WTC11 (cell line): ENCODE results near the gene FOXD3. TPM values are rescaled to one million over a fixed set of nuclear protein-coding genes. Genes with fewer than 3 reads are reported as not detected.

Source experiments
- ATAC-seq: fragments of 200-7000 bp; cut with Tn5 transposase; 2 replicates; pipeline ENCODE4 v1.10.0; 2021; ENCODE audit warnings: mild to moderate bottlenecking, moderate library complexity
- CTCF ChIA-PET: fragments of 300-600 bp; sonication (Branson Sonifier 250); formaldehyde crosslinking; loops from one replicate; lab custom pipeline; 2021; ENCODE audit warnings: antibody characterized with exemption; lab: Charles Lee
- POLR2A ChIA-PET: fragments of 350-600 bp; sonication (Branson Sonifier 250); formaldehyde crosslinking; loops from one replicate; lab custom pipeline; 2021; ENCODE audit warnings: antibody characterized with exemption; lab: Charles Lee
- DNase-seq: peaks from one replicate; pipeline ENCODE4 v3.0.0; 2021; ENCODE audit warnings: low spot score
- H3K27ac Mint-ChIP-seq: 2 replicates; pipeline ENCODE4 v1.8.0; 2021; ENCODE audit warnings: mixed read lengths
- H3K27me3 Mint-ChIP-seq: 2 replicates; pipeline ENCODE4 v1.8.0; 2021; ENCODE audit warnings: low read depth, mild to moderate bottlenecking, moderate library complexity, mixed read lengths
- H3K36me3 Mint-ChIP-seq: 2 replicates; pipeline ENCODE4 v1.8.0; 2021; ENCODE audit warnings: mixed read lengths
- H3K4me1 Mint-ChIP-seq: 2 replicates; pipeline ENCODE4 v1.8.0; 2022; ENCODE audit warnings: mixed read lengths
- H3K4me3 Mint-ChIP-seq: 2 replicates; pipeline ENCODE4 v1.8.0; 2021; ENCODE audit warnings: mild to moderate bottlenecking, moderate library complexity, mixed read lengths
- H3K9me3 Mint-ChIP-seq: 2 replicates; pipeline ENCODE4 v1.8.0; 2021; ENCODE audit warnings: mixed read lengths
- CREM ChIP-seq: sonication (generic); formaldehyde crosslinking; IDR thresholded peaks from 2 replicates; pipeline ENCODE4 v1.8.1; 2022; ENCODE audit warnings: mild to moderate bottlenecking, missing genetic modification reagents, moderate library complexity
- E2F1 ChIP-seq: sonication (generic); formaldehyde crosslinking; IDR thresholded peaks from 2 replicates; pipeline ENCODE4 v1.8.0; 2022; ENCODE audit warnings: mild to moderate bottlenecking, missing genetic modification reagents
- EMX1 ChIP-seq: fragments of 250-450 bp; sonication (Bioruptor Pico); IDR thresholded peaks from 2 replicates; pipeline ENCODE4 v1.8.0; 2021; ENCODE audit warnings: mild to moderate bottlenecking
- FOXP4 ChIP-seq: sonication (generic); formaldehyde crosslinking; IDR thresholded peaks from 2 replicates; pipeline ENCODE4 v1.8.0; 2022; ENCODE audit warnings: mild to moderate bottlenecking, missing genetic modification reagents
- HMGA2 ChIP-seq: fragments of 250-450 bp; sonication (Bioruptor Pico); IDR thresholded peaks from 2 replicates; pipeline ENCODE4 v1.4.0; 2021; ENCODE audit warnings: mild to moderate bottlenecking, moderate library complexity
- NFYB ChIP-seq: sonication (generic); formaldehyde crosslinking; conservative IDR thresholded peaks from 2 replicates; pipeline ENCODE4 v1.8.0; 2022; ENCODE audit warnings: low read depth, missing genetic modification reagents
- NR3C1 ChIP-seq: sonication (generic); formaldehyde crosslinking; conservative IDR thresholded peaks from 2 replicates; pipeline ENCODE4 v1.8.1; 2023; ENCODE audit warnings: low read depth, mild to moderate bottlenecking, missing genetic modification reagents
- RORB ChIP-seq: fragments of 250-450 bp; sonication (Bioruptor Pico); IDR thresholded peaks from 2 replicates; pipeline ENCODE4 v1.9.0; 2021; ENCODE audit warnings: mild to moderate bottlenecking
- STAT6 ChIP-seq: sonication (generic); formaldehyde crosslinking; conservative IDR thresholded peaks from 2 replicates; pipeline ENCODE4 v1.8.1; 2023; ENCODE audit warnings: mild to moderate bottlenecking, low read depth, missing genetic modification reagents, moderate library complexity
- TCF7 ChIP-seq: sonication (generic); formaldehyde crosslinking; IDR thresholded peaks from 2 replicates; pipeline ENCODE4 v1.8.0; 2022; ENCODE audit warnings: mild to moderate bottlenecking, low read depth, missing genetic modification reagents, moderate library complexity
- TEAD4 ChIP-seq: sonication (generic); formaldehyde crosslinking; IDR thresholded peaks from 2 replicates; pipeline ENCODE4 v1.8.0; 2022; ENCODE audit warnings: mild to moderate bottlenecking, missing genetic modification reagents
- USF2 ChIP-seq: sonication (generic); formaldehyde crosslinking; IDR thresholded peaks from 2 replicates; pipeline ENCODE4 v1.8.1; 2023; ENCODE audit warnings: mild to moderate bottlenecking, missing genetic modification reagents, moderate library complexity
- ZNF138 ChIP-seq: sonication (generic); formaldehyde crosslinking; conservative IDR thresholded peaks from 2 replicates; pipeline ENCODE4 v1.8.1; 2022; ENCODE audit warnings: mild to moderate bottlenecking, moderate library complexity, missing genetic modification reagents
- ZNF423 ChIP-seq: fragments of 250-450 bp; sonication (Bioruptor Pico); IDR thresholded peaks from 2 replicates; pipeline ENCODE4 v2.1.2; 2022; ENCODE audit warnings: mild to moderate bottlenecking, moderate library complexity
- total RNA-seq: library from RNA; stranded (reverse); gene quantifications from 3 replicates; pipeline ENCODE4 v1.2.3, GENCODE V29; 2021
- TF ChIP-seq, protein P1 (sequence below): sonication (generic); formaldehyde crosslinking; IDR thresholded peaks from 2 replicates; pipeline ENCODE4 v1.8.0; 2023; ENCODE audit warnings: mild to moderate bottlenecking, missing genetic modification reagents
- TF ChIP-seq, protein P2 (sequence below): fragments of 250-450 bp; sonication (Bioruptor Pico); IDR thresholded peaks from 2 replicates; pipeline ENCODE4 v1.8.0; 2021; ENCODE audit warnings: mild to moderate bottlenecking
- TF ChIP-seq, protein P3 (sequence below): sonication (generic); formaldehyde crosslinking; IDR thresholded peaks from 2 replicates; pipeline ENCODE4 v1.8.1; 2023; ENCODE audit warnings: mild to moderate bottlenecking, missing genetic modification reagents, moderate library complexity
- TF ChIP-seq, protein P4 (sequence below): sonication (generic); formaldehyde crosslinking; IDR thresholded peaks from 2 replicates; pipeline ENCODE4 v1.8.1; 2023; ENCODE audit warnings: mild to moderate bottlenecking, moderate library complexity, missing genetic modification reagents
- TF ChIP-seq, protein P5 (sequence below): sonication (generic); formaldehyde crosslinking; conservative IDR thresholded peaks from 2 replicates; pipeline ENCODE4 v1.8.1; 2022; ENCODE audit warnings: mild to moderate bottlenecking, missing genetic modification reagents
- TF ChIP-seq, protein P6 (sequence below): fragments of 250-450 bp; sonication (Bioruptor Pico); IDR thresholded peaks from 2 replicates; pipeline ENCODE4 v1.9.0; 2021; ENCODE audit warnings: mild to moderate bottlenecking

The FOXD3 gene
- total RNA-seq, 1 experiment from 2014 or later, result 27.5 TPM

- ChIA-PET CTCF (interaction anchor here (0.6 kb wide), 2 partner anchors 41 to 121 kb away, joined by 3 read pairs; no protein-coding TSS in a partner anchor), POLR2A (interaction anchor here (0.6 kb wide), 1 partner anchor 13 kb away, joined by 5 read pairs; no protein-coding TSS in a partner anchor)
- TF ChIP-seq TEAD4 (CRISPR knock-in tag) (no peak), STAT6 (CRISPR knock-in tag) (no peak), HMGA2 (CRISPR knock-in tag) (no peak), RORB (CRISPR knock-in tag) (no peak), USF2 (CRISPR knock-in tag) (no peak), FOXP4 (CRISPR knock-in tag) (no peak), NR3C1 (no peak), NFYB (CRISPR knock-in tag) (no peak), ZNF138 (CRISPR knock-in tag) (no peak), EMX1 (no peak), E2F1 (CRISPR knock-in tag) (no peak), TCF7 (CRISPR knock-in tag) (no peak), CREM (CRISPR knock-in tag) (no peak), ZNF423 (no peak)
- TF ChIP-seq, protein P1, sequence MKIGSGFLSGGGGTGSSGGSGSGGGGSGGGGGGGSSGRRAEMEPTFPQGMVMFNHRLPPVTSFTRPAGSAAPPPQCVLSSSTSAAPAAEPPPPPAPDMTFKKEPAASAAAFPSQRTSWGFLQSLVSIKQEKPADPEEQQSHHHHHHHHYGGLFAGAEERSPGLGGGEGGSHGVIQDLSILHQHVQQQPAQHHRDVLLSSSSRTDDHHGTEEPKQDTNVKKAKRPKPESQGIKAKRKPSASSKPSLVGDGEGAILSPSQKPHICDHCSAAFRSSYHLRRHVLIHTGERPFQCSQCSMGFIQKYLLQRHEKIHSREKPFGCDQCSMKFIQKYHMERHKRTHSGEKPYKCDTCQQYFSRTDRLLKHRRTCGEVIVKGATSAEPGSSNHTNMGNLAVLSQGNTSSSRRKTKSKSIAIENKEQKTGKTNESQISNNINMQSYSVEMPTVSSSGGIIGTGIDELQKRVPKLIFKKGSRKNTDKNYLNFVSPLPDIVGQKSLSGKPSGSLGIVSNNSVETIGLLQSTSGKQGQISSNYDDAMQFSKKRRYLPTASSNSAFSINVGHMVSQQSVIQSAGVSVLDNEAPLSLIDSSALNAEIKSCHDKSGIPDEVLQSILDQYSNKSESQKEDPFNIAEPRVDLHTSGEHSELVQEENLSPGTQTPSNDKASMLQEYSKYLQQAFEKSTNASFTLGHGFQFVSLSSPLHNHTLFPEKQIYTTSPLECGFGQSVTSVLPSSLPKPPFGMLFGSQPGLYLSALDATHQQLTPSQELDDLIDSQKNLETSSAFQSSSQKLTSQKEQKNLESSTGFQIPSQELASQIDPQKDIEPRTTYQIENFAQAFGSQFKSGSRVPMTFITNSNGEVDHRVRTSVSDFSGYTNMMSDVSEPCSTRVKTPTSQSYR, result no peak
- TF ChIP-seq, protein P2, sequence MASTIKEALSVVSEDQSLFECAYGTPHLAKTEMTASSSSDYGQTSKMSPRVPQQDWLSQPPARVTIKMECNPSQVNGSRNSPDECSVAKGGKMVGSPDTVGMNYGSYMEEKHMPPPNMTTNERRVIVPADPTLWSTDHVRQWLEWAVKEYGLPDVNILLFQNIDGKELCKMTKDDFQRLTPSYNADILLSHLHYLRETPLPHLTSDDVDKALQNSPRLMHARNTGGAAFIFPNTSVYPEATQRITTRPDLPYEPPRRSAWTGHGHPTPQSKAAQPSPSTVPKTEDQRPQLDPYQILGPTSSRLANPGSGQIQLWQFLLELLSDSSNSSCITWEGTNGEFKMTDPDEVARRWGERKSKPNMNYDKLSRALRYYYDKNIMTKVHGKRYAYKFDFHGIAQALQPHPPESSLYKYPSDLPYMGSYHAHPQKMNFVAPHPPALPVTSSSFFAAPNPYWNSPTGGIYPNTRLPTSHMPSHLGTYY (CRISPR knock-in tag), result no peak
- TF ChIP-seq, protein P3, sequence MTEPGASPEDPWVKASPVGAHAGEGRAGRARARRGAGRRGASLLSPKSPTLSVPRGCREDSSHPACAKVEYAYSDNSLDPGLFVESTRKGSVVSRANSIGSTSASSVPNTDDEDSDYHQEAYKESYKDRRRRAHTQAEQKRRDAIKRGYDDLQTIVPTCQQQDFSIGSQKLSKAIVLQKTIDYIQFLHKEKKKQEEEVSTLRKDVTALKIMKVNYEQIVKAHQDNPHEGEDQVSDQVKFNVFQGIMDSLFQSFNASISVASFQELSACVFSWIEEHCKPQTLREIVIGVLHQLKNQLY, result no peak
- TF ChIP-seq, protein P4, sequence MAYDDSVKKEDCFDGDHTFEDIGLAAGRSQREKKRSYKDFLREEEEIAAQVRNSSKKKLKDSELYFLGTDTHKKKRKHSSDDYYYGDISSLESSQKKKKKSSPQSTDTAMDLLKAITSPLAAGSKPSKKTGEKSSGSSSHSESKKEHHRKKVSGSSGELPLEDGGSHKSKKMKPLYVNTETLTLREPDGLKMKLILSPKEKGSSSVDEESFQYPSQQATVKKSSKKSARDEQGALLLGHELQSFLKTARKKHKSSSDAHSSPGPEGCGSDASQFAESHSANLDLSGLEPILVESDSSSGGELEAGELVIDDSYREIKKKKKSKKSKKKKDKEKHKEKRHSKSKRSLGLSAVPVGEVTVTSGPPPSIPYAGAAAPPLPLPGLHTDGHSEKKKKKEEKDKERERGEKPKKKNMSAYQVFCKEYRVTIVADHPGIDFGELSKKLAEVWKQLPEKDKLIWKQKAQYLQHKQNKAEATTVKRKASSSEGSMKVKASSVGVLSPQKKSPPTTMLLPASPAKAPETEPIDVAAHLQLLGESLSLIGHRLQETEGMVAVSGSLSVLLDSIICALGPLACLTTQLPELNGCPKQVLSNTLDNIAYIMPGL, result no peak
- TF ChIP-seq, protein P5, sequence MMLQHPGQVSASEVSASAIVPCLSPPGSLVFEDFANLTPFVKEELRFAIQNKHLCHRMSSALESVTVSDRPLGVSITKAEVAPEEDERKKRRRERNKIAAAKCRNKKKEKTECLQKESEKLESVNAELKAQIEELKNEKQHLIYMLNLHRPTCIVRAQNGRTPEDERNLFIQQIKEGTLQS (CRISPR knock-in tag), result no peak
- TF ChIP-seq, protein P6, sequence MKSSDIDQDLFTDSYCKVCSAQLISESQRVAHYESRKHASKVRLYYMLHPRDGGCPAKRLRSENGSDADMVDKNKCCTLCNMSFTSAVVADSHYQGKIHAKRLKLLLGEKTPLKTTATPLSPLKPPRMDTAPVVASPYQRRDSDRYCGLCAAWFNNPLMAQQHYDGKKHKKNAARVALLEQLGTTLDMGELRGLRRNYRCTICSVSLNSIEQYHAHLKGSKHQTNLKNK (CRISPR knock-in tag), result no peak
Measured at GRCh38 chr1:63350320-63350719, 28.0 kb downstream of the FOXD3 start.

More at GRCh38 chr1:63350320-63350719, 28.0 kb downstream of the FOXD3 start:
- Mint-ChIP-seq H3K27me3 (no peaks in the 10 kb centered on the region; the same call in 1 of the 2 replicates), H3K4me3 (no peak overlapping the region), H3K36me3 (no peaks in the 10 kb centered on the region), H3K9me3 (no peaks in the 10 kb centered on the region), H3K27ac (no peak overlapping the region), H3K4me1 (0 out of 2 replicates have a peak, but pooled peaks cover 5% of the 10 kb centered on the region)
- ATAC-seq (no peak), DNase-seq (no peak)
